Testis (tissue), 3 donors: ENCODE measurements around the gene HDAC7. TPM values are rescaled to one million over a fixed set of nuclear protein-coding genes. Genes with fewer than 3 reads are reported as not detected.

Source experiments
- DNase-seq: peaks from one replicate; pipeline ENCODE4 v3.0.0-alpha.2; 2019
- H3K27ac ChIP-seq, 2 donors: fragments of 200-600 bp; sonication (generic); one replicate each; pipeline ENCODE4 v1.5.1; 2019
- H3K27me3 ChIP-seq: fragments of 200-600 bp; sonication (generic); one replicate; pipeline ENCODE4 v1.5.1; 2019
- H3K36me3 ChIP-seq: fragments of 200-600 bp; sonication (generic); one replicate; pipeline ENCODE4 v1.5.1; 2017; ENCODE audit warnings: low read depth; ENCODE audit errors: missing control alignments
- H3K4me1 ChIP-seq: fragments of 200-600 bp; sonication (generic); one replicate; pipeline ENCODE4 v1.5.1; 2019
- H3K4me3 ChIP-seq, 2 donors: fragments of 200-600 bp; sonication (generic); one replicate each; pipeline ENCODE4 v1.5.1; 2017 to 2019
- H3K9me3 ChIP-seq: fragments of 200-600 bp; sonication (generic); one replicate; pipeline ENCODE4 v1.5.1; 2017
- POLR2A ChIP-seq: fragments of 450-650 bp; IDR thresholded peaks from one replicate; pipeline ENCODE4 v1.6.1; 2017; ENCODE audit warnings: antibody characterized with exemption, mild to moderate bottlenecking, moderate library complexity
- WGBS, 2 donors: methylation state at CpG; one replicate each; pipeline ENCODE4 v1.1.5; 2018; 5-methylcytosine and 5-hydroxymethylcytosine counted together
- intact Hi-C: fragments of 100-400 bp; cut with DNase I; formaldehyde crosslinking; loops from one replicate; pipeline ENCODE4 v1.15.1; 2023; ENCODE audit warnings: low total_unique reads
- polyA plus RNA-seq: library from polyadenylated mRNA; stranded (reverse); fragments of 350-450 nt; fragmentation: Illumina TruSeq; extraction: RNeasy Lipid Tissue Mini Kit (QIAGEN cat#74804); gene quantifications from one replicate; pipeline ENCODE4 v1.2.3, GENCODE V29; 2014; ENCODE audit warnings: low read depth, low replicate concordance; ENCODE audit not compliant: insufficient read depth
- total RNA-seq, 2 donors: library from RNA; depleted of rRNA; stranded (reverse); fragments of >200 nt; gene quantifications; one replicate each; pipeline ENCODE4 v1.2.3, GENCODE V29; 2016
- TF ChIP-seq, protein P1 (sequence below), 3 experiments: fragments of 450-650 bp in 2 of 3; fragments of 200-600 bp in 1 of 3; sonication (generic) in 1 of 3; IDR thresholded peaks; one replicate each; pipeline ENCODE4 v1.5.1; 2016 to 2019; ENCODE audit warnings: antibody characterized with exemption in 3 of 3, mild to moderate bottlenecking in 2 of 3, moderate library complexity in 1 of 3

The HDAC7 gene
- total and polyA plus RNA-seq, 3 donors from 2014 or later, result 28.2 to 70.0 (median 39.9) TPM

DNA sequence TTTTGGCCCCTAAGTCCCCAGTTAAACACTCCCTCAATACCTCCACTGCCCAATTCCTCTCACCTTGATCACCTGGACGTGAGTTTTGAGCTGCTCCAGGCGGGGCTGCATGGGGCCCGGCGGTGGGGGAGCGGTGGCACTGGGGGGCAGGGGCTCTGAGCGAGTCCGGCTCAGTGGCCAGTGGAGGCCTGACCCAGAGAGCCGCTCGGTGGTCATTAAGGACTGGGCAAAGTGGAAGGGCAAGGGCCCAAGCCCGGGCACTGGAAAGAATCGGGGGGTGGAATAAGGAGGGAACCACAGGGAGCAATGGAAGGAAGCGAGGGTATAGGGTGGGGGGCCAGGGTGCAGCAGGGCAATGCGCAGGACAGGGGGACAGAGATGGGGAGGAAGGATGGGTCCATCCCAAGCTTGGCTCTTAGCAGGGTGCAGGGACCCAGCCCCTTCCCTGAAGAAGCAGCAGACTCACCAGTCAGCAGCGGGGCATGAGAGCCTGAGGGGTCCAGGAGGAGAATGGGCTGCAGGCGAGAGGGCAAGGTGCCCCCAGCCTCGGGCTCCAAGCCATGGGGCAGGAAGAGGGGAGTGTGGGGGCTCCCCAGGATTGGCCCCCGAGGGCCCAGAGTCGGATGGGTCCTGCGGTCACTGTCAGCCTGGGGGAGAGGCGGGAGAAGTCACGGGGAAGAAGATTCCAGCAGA, 24.4 kb downstream of the HDAC7 start:
- H3K9me3 ChIP-seq, result no peaks in the 10 kb centered on the region
- peaks cover 17% of the 10 kb centered on the region for H3K4me1 ChIP-seq
- H3K27ac ChIP-seq, result no peak overlapping the region
- H3K36me3 ChIP-seq, result no peaks in the 10 kb centered on the region
- no peak overlapping the region for H3K4me3 ChIP-seq
- no peak for DNase-seq
- 94 to 96% methylated on average over 19 to 21 of the region's 21 CpGs for whole genome bisulfite sequencing, 2 donors
- no peaks in the 10 kb centered on the region for H3K27me3 ChIP-seq
- no peak for TF ChIP-seq POLR2A
- TF ChIP-seq, protein P1, sequence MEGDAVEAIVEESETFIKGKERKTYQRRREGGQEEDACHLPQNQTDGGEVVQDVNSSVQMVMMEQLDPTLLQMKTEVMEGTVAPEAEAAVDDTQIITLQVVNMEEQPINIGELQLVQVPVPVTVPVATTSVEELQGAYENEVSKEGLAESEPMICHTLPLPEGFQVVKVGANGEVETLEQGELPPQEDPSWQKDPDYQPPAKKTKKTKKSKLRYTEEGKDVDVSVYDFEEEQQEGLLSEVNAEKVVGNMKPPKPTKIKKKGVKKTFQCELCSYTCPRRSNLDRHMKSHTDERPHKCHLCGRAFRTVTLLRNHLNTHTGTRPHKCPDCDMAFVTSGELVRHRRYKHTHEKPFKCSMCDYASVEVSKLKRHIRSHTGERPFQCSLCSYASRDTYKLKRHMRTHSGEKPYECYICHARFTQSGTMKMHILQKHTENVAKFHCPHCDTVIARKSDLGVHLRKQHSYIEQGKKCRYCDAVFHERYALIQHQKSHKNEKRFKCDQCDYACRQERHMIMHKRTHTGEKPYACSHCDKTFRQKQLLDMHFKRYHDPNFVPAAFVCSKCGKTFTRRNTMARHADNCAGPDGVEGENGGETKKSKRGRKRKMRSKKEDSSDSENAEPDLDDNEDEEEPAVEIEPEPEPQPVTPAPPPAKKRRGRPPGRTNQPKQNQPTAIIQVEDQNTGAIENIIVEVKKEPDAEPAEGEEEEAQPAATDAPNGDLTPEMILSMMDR (IDR thresholded peaks at IDR 0.05), result no peak
- intact Hi-C loops, result loop anchor here (5.0 kb wide), 1 partner anchor 42 kb away; no protein-coding TSS in a partner anchor

DNA sequence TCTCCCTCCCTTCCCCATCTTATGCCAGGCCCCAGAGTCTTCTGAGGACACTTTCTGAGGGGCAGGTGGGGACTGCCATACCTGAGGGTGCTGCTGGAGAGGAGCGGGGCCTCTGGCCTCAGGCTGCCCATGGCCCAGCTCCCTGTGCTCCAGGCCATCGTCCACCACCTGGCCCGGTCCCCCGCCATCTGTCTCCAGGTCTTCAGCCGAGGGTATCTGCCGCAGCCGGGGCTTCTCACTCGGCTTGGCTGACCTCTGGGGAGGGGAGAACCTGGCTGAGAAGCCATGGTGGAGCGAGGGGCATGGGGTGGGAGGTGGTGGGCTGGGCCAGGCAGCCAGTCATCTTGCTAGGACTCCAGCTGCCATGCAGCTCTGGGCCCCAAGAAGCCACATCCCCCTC, 25.0 kb downstream of the HDAC7 start:
- H3K27ac ChIP-seq, result no peak overlapping the region
- no peaks in the 10 kb centered on the region for H3K9me3 ChIP-seq
- no peak overlapping the region for H3K4me3 ChIP-seq
- intact Hi-C loops, result loop anchor here (5.0 kb wide), 1 partner anchor 43 kb away; no protein-coding TSS in a partner anchor
- TF ChIP-seq, protein P1 (IDR thresholded peaks at IDR 0.05), result no peak
- no peak for TF ChIP-seq POLR2A
- no peaks in the 10 kb centered on the region for H3K27me3 ChIP-seq
- 94% methylated on average over 3 to 9 of the region's 9 CpGs for WGBS, 2 donors
- H3K36me3 ChIP-seq, result no peaks in the 10 kb centered on the region
- H3K4me1 ChIP-seq, result peaks cover 11% of the 10 kb centered on the region
- no peak for DNase-seq

- 74 to 82% methylated on average over 11 to 15 of the region's 15 CpGs for WGBS, 2 donors
- DNase-seq, result no peak
- H3K4me3 ChIP-seq, result no peak overlapping the region
- no peaks in the 10 kb centered on the region for H3K9me3 ChIP-seq
- intact Hi-C loops, result no loop called here
- no peaks in the 10 kb centered on the region for H3K27me3 ChIP-seq
- no peak for TF ChIP-seq POLR2A
- TF ChIP-seq, protein P1 (IDR thresholded peaks at IDR 0.05), result no peak
- no peaks in the 10 kb centered on the region for H3K4me1 ChIP-seq
- no peaks in the 10 kb centered on the region for H3K36me3 ChIP-seq
- H3K27ac ChIP-seq, result no peak overlapping the region
Observed at GRCh38 chr12:47793015-47793681, 26.6 kb downstream of the HDAC7 start.

- Histone ChIP-seq H3K27ac (no peak overlapping the region), H3K4me1 (no peaks in the 10 kb centered on the region), H3K36me3 (no peaks in the 10 kb centered on the region), H3K9me3 (no peaks in the 10 kb centered on the region), H3K4me3 (no peak overlapping the region), H3K27me3 (no peaks in the 10 kb centered on the region)
- WGBS, 2 donors, result 86 to 98% methylated on average over 4 to 16 of the region's 16 CpGs
- DNase-seq, result no peak
- intact Hi-C loops, result no loop called here
- TF ChIP-seq POLR2A, result no peak
- TF ChIP-seq, protein P1 (IDR thresholded peaks at IDR 0.05), result no peak
Observed at GRCh38 chr12:47791874-47792273, 27.8 kb downstream of the HDAC7 start.
